GM23338 (cell line): ENCODE results near the gene AASDHPPT. TPM values are rescaled to one million over a fixed set of nuclear protein-coding genes. Genes with fewer than 3 reads are reported as not detected.
"Not testable (repeated sequence)": the region's sequence is repeated elsewhere in the genome, so short reads cannot be mapped to it uniquely, and the experiment has no call there.

Source experiments
- ATAC-seq: fragments of 200-7000 bp; cut with Tn5 transposase; 3 replicates; pipeline ENCODE4 v1.9.1; 2020
- DNase-seq: peaks from one replicate; pipeline ENCODE4 v3.0.0-alpha.2; 2015; ENCODE audit warnings: low spot score
- H2AFZ ChIP-seq: fragments of 200-600 bp; sonication (generic); 2 replicates; pipeline ENCODE4 v1.8.0; 2016; ENCODE audit warnings: antibody characterized with exemption, mild to moderate bottlenecking, moderate library complexity
- H3F3A ChIP-seq: fragments of 200-600 bp; sonication (generic); replicated peaks from 2 replicates; pipeline ENCODE4 v1.8.0; 2017; ENCODE audit warnings: antibody characterized with exemption, mixed run types, low read depth
- H3K27ac ChIP-seq: fragments of 200-600 bp; sonication (generic); 2 replicates; pipeline ENCODE4 v1.6.1; 2016; ENCODE audit warnings: low read depth
- H3K27me3 ChIP-seq: fragments of 200-600 bp; sonication (generic); 2 replicates; pipeline ENCODE4 v1.8.0; 2016; ENCODE audit warnings: mild to moderate bottlenecking, mixed run types, moderate library complexity; ENCODE audit not compliant: insufficient read depth
- H3K36me3 ChIP-seq: fragments of 200-600 bp; sonication (generic); 2 replicates; pipeline ENCODE4 v1.8.0; 2016; ENCODE audit warnings: mild to moderate bottlenecking; ENCODE audit not compliant: insufficient read depth
- H3K4me1 ChIP-seq: fragments of 200-600 bp; sonication (generic); 2 replicates; pipeline ENCODE4 v1.8.0; 2016; ENCODE audit warnings: mild to moderate bottlenecking, moderate library complexity; ENCODE audit not compliant: insufficient read depth
- H3K4me2 ChIP-seq: fragments of 200-600 bp; sonication (generic); 2 replicates; pipeline ENCODE4 v1.7.1; 2017; ENCODE audit warnings: mixed run types
- H3K4me3 ChIP-seq: fragments of 200-600 bp; sonication (generic); 2 replicates; pipeline ENCODE4 v1.6.1; 2016; ENCODE audit warnings: mixed run types
- H3K79me2 ChIP-seq: fragments of 200-600 bp; sonication (generic); replicated peaks from 2 replicates; pipeline ENCODE4 v1.8.0; 2017; ENCODE audit warnings: mild to moderate bottlenecking; ENCODE audit not compliant: insufficient read depth
- H3K9me2 ChIP-seq: fragments of 200-600 bp; sonication (generic); 2 replicates; pipeline ENCODE4 v1.8.0; 2017; ENCODE audit not compliant: insufficient read depth
- H4K20me1 ChIP-seq: fragments of 200-600 bp; sonication (generic); replicated peaks from 2 replicates; pipeline ENCODE4 v1.8.0; 2017; ENCODE audit warnings: mild to moderate bottlenecking; ENCODE audit not compliant: insufficient read depth
- H3K27ac Mint-ChIP-seq: 2 replicates; pipeline ENCODE4 v1.8.0; 2020; ENCODE audit warnings: inconsistent platforms, mild to moderate bottlenecking, moderate library complexity, mixed read lengths
- H3K27me3 Mint-ChIP-seq: 3 replicates; pipeline ENCODE4 v1.8.0; 2022; ENCODE audit warnings: low read depth, mild to moderate bottlenecking, moderate library complexity, mixed read lengths, inconsistent platforms; ENCODE audit not compliant: insufficient read depth, poor library complexity
- H3K36me3 Mint-ChIP-seq: 3 replicates; pipeline ENCODE4 v1.8.0; 2021; ENCODE audit warnings: low read depth, mild to moderate bottlenecking, inconsistent platforms, moderate library complexity, mixed read lengths
- H3K4me1 Mint-ChIP-seq: 3 replicates; pipeline ENCODE4 v1.8.0; 2020; ENCODE audit warnings: mild to moderate bottlenecking, inconsistent platforms, mixed read lengths
- H3K4me3 Mint-ChIP-seq: 3 replicates; pipeline ENCODE4 v1.8.0; 2021; ENCODE audit warnings: moderate library complexity, mild to moderate bottlenecking, inconsistent platforms, mixed read lengths
- H3K9me3 Mint-ChIP-seq: 3 replicates; pipeline ENCODE4 v1.8.0; 2020; ENCODE audit warnings: moderate library complexity, mild to moderate bottlenecking, inconsistent platforms, mixed read lengths
- CTCF ChIP-seq, 2 experiments: fragments of 200-600 bp in 1 of 2; sonication (generic) in 1 of 2; conservative IDR thresholded peaks; 2 replicates each; pipeline versions ENCODE4 v1.5.1 to v1.6.1; 2016 to 2017; ENCODE audit warnings: antibody characterized with exemption in 2 of 2, low read depth in 2 of 2, mild to moderate bottlenecking in 2 of 2, moderate library complexity in 1 of 2
- EZH2 ChIP-seq: fragments of 200-600 bp; sonication (generic); IDR thresholded peaks from one replicate; pipeline ENCODE4 v1.8.0; 2017; ENCODE audit warnings: antibody characterized with exemption, mild to moderate bottlenecking, low read depth; ENCODE audit not compliant: unreplicated experiment
- EZH2phosphoT487 ChIP-seq: fragments of 200-600 bp; sonication (generic); IDR thresholded peaks from one replicate; pipeline ENCODE4 v1.8.1; 2018; ENCODE audit warnings: antibody characterized with exemption; ENCODE audit not compliant: unreplicated experiment
- JUNB ChIP-seq: IDR thresholded peaks from one replicate; pipeline ENCODE4 v1.6.1; 2016; ENCODE audit warnings: antibody characterized with exemption; ENCODE audit not compliant: unreplicated experiment
- REST ChIP-seq: IDR thresholded peaks from one replicate; pipeline ENCODE4 v1.6.1; 2018; ENCODE audit warnings: antibody characterized with exemption; ENCODE audit not compliant: unreplicated experiment
- STAT1 ChIP-seq: IDR thresholded peaks from one replicate; pipeline ENCODE4 v1.6.1; 2016; ENCODE audit warnings: antibody characterized with exemption; ENCODE audit not compliant: unreplicated experiment
- polyA plus RNA-seq: library from polyadenylated mRNA; unstranded; fragments of >200 nt; fragmentation: Nextera tagmentation; extraction: Ambion mirVana; gene quantifications from 2 replicates; pipeline ENCODE4 v1.2.1, GENCODE V29; 2016
- total RNA-seq: library from RNA; depleted of rRNA; stranded (reverse); fragments of >200 nt; shearing (Covaris generic); gene quantifications from 2 replicates; pipeline ENCODE4 v1.2.3, GENCODE V29; 2014

AASDHPPT gene
- total and polyA plus RNA-seq, 2 experiments from 2014 or later = 49.0 to 62.3 TPM

GRCh38 chr11:106049727-106050476 lies 27.6 kb upstream of the AASDHPPT start (continued):
- TF ChIP-seq REST = no peak
- no peak for TF ChIP-seq CTCF (conservative IDR thresholded peaks at IDR 0.05; ENCODE audit: low read depth in 2 of 2)
- no peak for TF ChIP-seq EZH2phosphoT487
- no peak for TF ChIP-seq EZH2

GRCh38 chr11:106051103-106051502 lies 26.4 kb upstream of the AASDHPPT start:
- H3K36me3 ChIP-seq = no peaks in the 10 kb centered on the region
- no peaks in the 10 kb centered on the region for H3F3A ChIP-seq
- Mint-ChIP-seq H3K27ac (no peak overlapping the region), H3K9me3 (no peaks in the 10 kb centered on the region), H3K4me3 (no peak overlapping the region), H3K36me3 (no peaks in the 10 kb centered on the region), H3K27me3 (no peaks in the 10 kb centered on the region), H3K4me1 (peaks cover 3% of the 10 kb centered on the region; the same call in 2 of the 3 replicates)
- no peaks in the 10 kb centered on the region for H3K79me2 ChIP-seq
- no peak overlapping the region for H3K4me3 ChIP-seq
- no peak overlapping the region for H3K27ac ChIP-seq
- no peaks in the 10 kb centered on the region for H4K20me1 ChIP-seq
- no peak overlapping the region for H3K4me2 ChIP-seq
- TF ChIP-seq STAT1 (no peak), REST (no peak), JUNB (no peak)
- DNase-seq (no peak), ATAC-seq (no peak)
- no peaks in the 10 kb centered on the region for H3K27me3 ChIP-seq
- no peaks in the 10 kb centered on the region; the same call in 1 of the 2 replicates for H3K9me2 ChIP-seq
- H2AFZ ChIP-seq = no peak overlapping the region
- H3K4me1 ChIP-seq = no peaks in the 10 kb centered on the region

- H3K4me3 ChIP-seq, H3K36me3 Mint-ChIP-seq, H3K4me2 ChIP-seq, H3K27ac Mint-ChIP-seq, H3K4me1 ChIP-seq, H3K27me3 ChIP-seq, H4K20me1 ChIP-seq, ATAC-seq, H3K9me3 Mint-ChIP-seq, H2AFZ ChIP-seq, H3K9me2 ChIP-seq, H3K4me3 Mint-ChIP-seq, DNase-seq, H3K27ac ChIP-seq, H3F3A ChIP-seq, H3K36me3 ChIP-seq, H3K79me2 ChIP-seq, H3K4me1 Mint-ChIP-seq, H3K27me3 Mint-ChIP-seq: not testable (repeated sequence)
These were observed 19.1 kb upstream of the AASDHPPT start for GRCh38 chr11:106058377-106058776.
